ENCODE measurements around the gene CAPN12.

Gene CAPN12

GRCh38 chr19:38692458-38693379 is 51.6 kb downstream of the CAPN12 start:
- no peak for DNase-seq

- DNase-seq = no peak
Measured at GRCh38 chr19:38691938-38692457, 52.3 kb downstream of the CAPN12 start.

GRCh38 chr19:38690832-38691231 is 53.4 kb downstream of the CAPN12 start:
- DNase-seq = no peak

- DNase-seq = no peak
Measured at GRCh38 chr19:38690146-38690545, 54.1 kb downstream of the CAPN12 start.

GRCh38 chr19:38687837-38688378 is 56.4 kb downstream of the CAPN12 start:
- DNase-seq = no peak

GRCh38 chr19:38686530-38686888 is 57.8 kb downstream of the CAPN12 start:
- no peak for DNase-seq

- DNase-seq = peak; percentile 91
Measured at GRCh38 chr19:38685666-38686529, 58.4 kb downstream of the CAPN12 start.

- peak; percentile 82 for DNase-seq
Measured at GRCh38 chr19:38684862-38685665, 59.2 kb downstream of the CAPN12 start.

GRCh38 chr19:38684078-38684861 is 60.0 kb downstream of the CAPN12 start:
- peak; percentile 30 for DNase-seq

GRCh38 chr19:38683393-38684077 is 60.7 kb downstream of the CAPN12 start:
- DNase-seq = peak; percentile 24

- no peak for DNase-seq
Measured at GRCh38 chr19:38682872-38683392, 61.3 kb downstream of the CAPN12 start.

GRCh38 chr19:38682195-38682867 is 61.9 kb downstream of the CAPN12 start:
- no peak for DNase-seq
